ENCODE results near the gene MED29. TPM values are rescaled to one million over a fixed set of nuclear protein-coding genes. Genes with fewer than 3 reads are reported as not detected.

Gene MED29
- total and polyA plus RNA-seq, 2 of the 13 experiments (the other 11 are each of a cell fraction or from before 2014, with no cell fraction given), result 14.0 to 19.7 TPM

- no peak for TF ChIP-seq CERS6 (CRISPR knock-in tag; IDR thresholded peaks at IDR 0.05)
- TF ChIP-seq, protein P1, sequence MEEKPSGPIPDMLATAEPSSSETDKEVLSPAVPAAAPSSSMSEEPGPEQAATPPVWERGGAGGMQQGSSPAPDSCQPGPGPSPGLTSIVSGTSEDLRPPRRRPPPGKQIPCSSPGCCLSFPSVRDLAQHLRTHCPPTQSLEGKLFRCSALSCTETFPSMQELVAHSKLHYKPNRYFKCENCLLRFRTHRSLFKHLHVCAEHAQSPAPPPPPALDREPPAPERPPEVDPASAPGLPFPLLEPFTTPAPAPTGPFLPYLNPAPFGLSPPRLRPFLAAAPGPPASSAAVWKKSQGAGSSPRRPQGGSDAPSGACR (CRISPR knock-in tag; IDR thresholded peaks at IDR 0.05), result no peak
- 0 out of 2 replicates have a peak, but pooled peaks have one; percentile 25 for TF ChIP-seq MZF1 (CRISPR knock-in tag; IDR thresholded peaks at IDR 0.05; ENCODE audit: borderline replicate concordance)
- no peak for TF ChIP-seq PTBP1 (IDR thresholded peaks at IDR 0.05; ENCODE audit: low read depth, low read length, poor library complexity, severe bottlenecking)
- TF ChIP-seq ZNF329 (CRISPR knock-in tag; IDR thresholded peaks at IDR 0.05; ENCODE audit: low read depth), result no peak
- TF ChIP-seq, protein P2, sequence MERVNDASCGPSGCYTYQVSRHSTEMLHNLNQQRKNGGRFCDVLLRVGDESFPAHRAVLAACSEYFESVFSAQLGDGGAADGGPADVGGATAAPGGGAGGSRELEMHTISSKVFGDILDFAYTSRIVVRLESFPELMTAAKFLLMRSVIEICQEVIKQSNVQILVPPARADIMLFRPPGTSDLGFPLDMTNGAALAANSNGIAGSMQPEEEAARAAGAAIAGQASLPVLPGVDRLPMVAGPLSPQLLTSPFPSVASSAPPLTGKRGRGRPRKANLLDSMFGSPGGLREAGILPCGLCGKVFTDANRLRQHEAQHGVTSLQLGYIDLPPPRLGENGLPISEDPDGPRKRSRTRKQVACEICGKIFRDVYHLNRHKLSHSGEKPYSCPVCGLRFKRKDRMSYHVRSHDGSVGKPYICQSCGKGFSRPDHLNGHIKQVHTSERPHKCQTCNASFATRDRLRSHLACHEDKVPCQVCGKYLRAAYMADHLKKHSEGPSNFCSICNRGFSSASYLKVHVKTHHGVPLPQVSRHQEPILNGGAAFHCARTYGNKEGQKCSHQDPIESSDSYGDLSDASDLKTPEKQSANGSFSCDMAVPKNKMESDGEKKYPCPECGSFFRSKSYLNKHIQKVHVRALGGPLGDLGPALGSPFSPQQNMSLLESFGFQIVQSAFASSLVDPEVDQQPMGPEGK (CRISPR knock-in tag; IDR thresholded peaks at IDR 0.05), result peak; percentile 67
- TF ChIP-seq EED (CRISPR knock-in tag; IDR thresholded peaks at IDR 0.05), result peak; percentile 87
- TF ChIP-seq, protein P3, sequence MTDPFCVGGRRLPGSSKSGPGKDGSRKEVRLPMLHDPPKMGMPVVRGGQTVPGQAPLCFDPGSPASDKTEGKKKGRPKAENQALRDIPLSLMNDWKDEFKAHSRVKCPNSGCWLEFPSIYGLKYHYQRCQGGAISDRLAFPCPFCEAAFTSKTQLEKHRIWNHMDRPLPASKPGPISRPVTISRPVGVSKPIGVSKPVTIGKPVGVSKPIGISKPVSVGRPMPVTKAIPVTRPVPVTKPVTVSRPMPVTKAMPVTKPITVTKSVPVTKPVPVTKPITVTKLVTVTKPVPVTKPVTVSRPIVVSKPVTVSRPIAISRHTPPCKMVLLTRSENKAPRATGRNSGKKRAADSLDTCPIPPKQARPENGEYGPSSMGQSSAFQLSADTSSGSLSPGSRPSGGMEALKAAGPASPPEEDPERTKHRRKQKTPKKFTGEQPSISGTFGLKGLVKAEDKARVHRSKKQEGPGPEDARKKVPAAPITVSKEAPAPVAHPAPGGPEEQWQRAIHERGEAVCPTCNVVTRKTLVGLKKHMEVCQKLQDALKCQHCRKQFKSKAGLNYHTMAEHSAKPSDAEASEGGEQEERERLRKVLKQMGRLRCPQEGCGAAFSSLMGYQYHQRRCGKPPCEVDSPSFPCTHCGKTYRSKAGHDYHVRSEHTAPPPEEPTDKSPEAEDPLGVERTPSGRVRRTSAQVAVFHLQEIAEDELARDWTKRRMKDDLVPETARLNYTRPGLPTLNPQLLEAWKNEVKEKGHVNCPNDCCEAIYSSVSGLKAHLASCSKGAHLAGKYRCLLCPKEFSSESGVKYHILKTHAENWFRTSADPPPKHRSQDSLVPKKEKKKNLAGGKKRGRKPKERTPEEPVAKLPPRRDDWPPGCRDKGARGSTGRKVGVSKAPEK (CRISPR knock-in tag; IDR thresholded peaks at IDR 0.05; ENCODE audit: borderline replicate concordance), result no peak
- peak; percentile 56; the same call in 1 of the 2 replicates for TF ChIP-seq MAF1 (CRISPR knock-in tag; IDR thresholded peaks at IDR 0.05; ENCODE audit: borderline replicate concordance)
- TF ChIP-seq GMEB1 (CRISPR knock-in tag; IDR thresholded peaks at IDR 0.05; ENCODE audit: borderline replicate concordance), result 0 out of 2 replicates have a peak, but pooled peaks have one; percentile 41
- TF ChIP-seq ONECUT2 (CRISPR knock-in tag; IDR thresholded peaks at IDR 0.05), result no peak
- peak; percentile 92 for TF ChIP-seq DRAP1 (CRISPR knock-in tag; IDR thresholded peaks at IDR 0.05)
- TF ChIP-seq PAX8 (CRISPR knock-in tag; IDR thresholded peaks at IDR 0.05; ENCODE audit: borderline replicate concordance), result no peak
- peak; percentile 22; the same call in 1 of the 2 replicates for TF ChIP-seq ZBTB42 (CRISPR knock-in tag; IDR thresholded peaks at IDR 0.05)
- no peak for TF ChIP-seq ZNF781 (CRISPR knock-in tag; IDR thresholded peaks at IDR 0.05; ENCODE audit: borderline replicate concordance, not compliant biosample characterization)
- TF ChIP-seq, protein P4, sequence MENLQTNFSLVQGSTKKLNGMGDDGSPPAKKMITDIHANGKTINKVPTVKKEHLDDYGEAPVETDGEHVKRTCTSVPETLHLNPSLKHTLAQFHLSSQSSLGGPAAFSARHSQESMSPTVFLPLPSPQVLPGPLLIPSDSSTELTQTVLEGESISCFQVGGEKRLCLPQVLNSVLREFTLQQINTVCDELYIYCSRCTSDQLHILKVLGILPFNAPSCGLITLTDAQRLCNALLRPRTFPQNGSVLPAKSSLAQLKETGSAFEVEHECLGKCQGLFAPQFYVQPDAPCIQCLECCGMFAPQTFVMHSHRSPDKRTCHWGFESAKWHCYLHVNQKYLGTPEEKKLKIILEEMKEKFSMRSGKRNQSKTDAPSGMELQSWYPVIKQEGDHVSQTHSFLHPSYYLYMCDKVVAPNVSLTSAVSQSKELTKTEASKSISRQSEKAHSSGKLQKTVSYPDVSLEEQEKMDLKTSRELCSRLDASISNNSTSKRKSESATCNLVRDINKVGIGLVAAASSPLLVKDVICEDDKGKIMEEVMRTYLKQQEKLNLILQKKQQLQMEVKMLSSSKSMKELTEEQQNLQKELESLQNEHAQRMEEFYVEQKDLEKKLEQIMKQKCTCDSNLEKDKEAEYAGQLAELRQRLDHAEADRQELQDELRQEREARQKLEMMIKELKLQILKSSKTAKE (CRISPR knock-in tag; IDR thresholded peaks at IDR 0.05; ENCODE audit: borderline replicate concordance), result peak; percentile 30; the same call in 1 of the 2 replicates
Measured at GRCh38 chr19:39406656-39407409, 15.7 kb downstream of the MED29 start, which contains the start of gene ZFP36 (continued).

Measured in HepG2 (cell line).